Nucleus accumbens (tissue), 56 donors: ENCODE results near the gene RPL22L1.
"Not testable (repeated sequence)": the region's sequence is repeated elsewhere in the genome, so short reads cannot be mapped to it uniquely, and the experiment has no call there.

Source experiments
- DNase-seq, 56 donors: peaks; one replicate each; lab custom pipeline; 2025; lab: John Stamatoyannopoulos, UW

The RPL22L1 gene

DNA sequence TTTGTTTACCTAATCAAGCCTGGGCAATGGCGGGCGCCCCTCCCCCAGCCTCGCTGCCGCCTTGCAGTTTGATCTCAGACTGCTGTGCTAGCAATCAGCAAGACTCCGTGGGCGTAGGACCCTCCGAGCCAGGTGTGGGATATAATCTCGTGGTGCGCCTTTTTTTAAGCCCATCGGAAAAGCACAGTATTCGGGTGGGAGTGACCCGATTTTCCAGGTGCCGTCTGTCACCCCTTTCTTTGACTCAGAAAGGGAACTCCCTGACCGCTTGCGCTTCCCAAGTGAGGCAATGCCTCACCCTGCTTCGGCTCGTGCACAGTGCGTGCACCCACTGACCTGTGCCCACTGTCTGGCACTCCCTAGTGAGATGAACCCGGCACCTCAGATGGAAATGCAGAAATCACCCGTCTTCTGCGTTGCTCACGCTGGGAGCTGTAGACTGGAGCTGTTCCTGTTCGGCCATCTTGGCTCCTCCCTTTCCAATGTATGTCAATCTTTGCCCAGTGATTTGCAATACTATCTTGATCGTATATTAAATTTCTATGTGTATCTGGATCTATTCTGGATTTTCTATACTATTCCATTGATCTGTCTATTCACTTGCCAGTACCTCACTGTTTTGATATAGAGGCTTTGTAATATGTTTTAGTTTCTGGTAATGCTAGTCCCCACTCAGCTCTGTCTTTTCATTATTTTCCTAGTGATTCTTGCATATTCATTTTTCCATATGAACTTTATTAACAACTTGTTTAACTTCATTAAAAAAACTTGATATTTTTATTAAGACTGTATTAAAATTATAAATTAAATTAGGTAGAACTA lies 14.3 kb upstream of the RPL22L1 start:
- DNase-seq: not testable (repeated sequence)

GRCh38 chr3:170878688-170879087 lies 8.7 kb upstream of the RPL22L1 start:
- DNase-seq: not testable (repeated sequence)

DNA sequence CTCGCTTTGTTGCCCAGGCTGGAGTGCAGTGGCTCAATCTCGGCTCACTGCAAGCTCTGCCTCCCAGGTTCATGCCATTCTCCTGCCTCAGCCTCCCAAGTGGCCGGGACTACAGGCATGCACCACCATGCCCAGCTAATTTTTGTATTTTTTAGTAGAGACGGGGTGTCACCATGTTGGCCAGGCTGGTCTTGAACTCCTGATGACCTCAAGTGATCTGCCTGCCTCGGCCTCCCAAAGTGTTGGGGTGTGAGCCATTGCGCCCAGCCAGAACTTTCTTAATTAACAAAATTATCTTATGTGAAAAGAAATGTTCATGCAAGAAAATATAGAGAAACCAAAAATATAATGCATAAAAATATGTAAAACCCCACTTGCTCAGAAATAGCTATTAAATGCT lies 7.3 kb upstream of the RPL22L1 start:
- DNase-seq: not testable (repeated sequence)

- DNase-seq: no peak
Measured at GRCh38 chr3:170876537-170876936, 6.5 kb upstream of the RPL22L1 start.

GRCh38 chr3:170869239-170869590 lies 780 bp downstream of the RPL22L1 start:
- DNase-seq: no peak

DNA sequence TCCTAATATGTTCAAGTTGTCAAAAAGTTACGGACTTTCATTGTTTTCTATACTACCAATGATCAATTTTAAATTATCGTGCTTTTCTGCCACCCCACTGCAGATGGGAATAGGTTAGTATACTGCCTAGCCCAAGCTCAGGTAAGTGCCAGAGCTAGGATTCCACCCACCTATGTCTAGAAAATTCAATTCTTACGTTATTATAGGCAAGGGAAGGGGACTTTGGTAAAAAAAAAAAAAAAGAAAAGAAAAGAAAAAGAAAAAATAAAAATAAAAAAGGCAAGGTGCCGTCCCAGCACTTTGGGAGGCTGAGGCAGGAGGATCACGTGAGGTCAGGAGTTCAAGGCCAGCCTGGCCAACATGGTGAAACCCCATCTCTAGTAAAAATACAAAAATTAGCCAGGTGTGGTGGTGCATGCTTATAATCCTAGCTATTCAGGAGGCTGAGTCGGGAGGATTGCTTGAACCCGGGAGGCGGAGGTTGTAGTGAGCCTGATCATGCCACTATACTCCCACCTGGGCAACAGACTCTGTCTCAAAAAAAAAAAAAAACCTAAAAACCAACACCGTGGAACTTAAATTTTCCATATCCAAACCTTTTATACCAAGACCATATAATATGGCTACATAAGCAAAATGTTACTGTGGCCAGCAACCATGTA lies 1.3 kb downstream of the RPL22L1 start:
- DNase-seq: no peak

DNA sequence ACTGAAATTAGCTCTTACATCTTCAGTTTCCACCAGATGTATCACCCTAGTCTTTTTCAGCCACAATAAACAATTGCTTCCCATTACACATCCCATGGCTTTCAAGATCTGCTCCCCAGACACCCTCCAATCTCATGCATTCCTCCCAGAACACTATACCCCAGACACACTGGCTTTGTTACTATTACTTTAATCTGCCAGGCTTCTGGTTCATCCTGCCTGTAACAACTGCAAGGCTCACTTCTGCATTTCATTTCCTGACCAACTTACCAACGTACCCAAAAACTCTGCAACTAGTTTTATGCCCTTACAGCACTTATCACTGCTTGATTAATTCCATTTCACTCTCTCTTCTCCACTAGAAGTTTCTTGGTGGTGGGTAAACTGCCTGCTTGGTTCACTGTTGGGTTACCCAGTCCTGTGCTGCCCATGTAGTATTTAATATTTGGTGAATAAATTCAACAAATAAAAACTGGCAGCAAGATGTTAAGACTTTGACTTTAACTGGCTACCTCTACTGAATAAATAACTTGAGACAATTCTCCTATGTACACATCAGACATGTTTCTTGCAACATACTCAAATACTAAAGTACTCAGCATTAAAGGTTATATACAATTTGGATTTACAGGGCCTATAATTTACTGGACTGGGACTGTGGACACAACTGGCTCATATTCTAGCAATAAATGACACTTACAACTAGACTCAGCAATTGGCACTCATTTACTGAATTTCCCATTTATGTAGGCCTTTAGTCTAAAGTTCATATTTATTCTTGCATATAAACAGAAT lies 2.7 kb downstream of the RPL22L1 start:
- DNase-seq: no peak

GRCh38 chr3:170866499-170866898 lies 3.5 kb downstream of the RPL22L1 start:
- DNase-seq: no peak

DNA sequence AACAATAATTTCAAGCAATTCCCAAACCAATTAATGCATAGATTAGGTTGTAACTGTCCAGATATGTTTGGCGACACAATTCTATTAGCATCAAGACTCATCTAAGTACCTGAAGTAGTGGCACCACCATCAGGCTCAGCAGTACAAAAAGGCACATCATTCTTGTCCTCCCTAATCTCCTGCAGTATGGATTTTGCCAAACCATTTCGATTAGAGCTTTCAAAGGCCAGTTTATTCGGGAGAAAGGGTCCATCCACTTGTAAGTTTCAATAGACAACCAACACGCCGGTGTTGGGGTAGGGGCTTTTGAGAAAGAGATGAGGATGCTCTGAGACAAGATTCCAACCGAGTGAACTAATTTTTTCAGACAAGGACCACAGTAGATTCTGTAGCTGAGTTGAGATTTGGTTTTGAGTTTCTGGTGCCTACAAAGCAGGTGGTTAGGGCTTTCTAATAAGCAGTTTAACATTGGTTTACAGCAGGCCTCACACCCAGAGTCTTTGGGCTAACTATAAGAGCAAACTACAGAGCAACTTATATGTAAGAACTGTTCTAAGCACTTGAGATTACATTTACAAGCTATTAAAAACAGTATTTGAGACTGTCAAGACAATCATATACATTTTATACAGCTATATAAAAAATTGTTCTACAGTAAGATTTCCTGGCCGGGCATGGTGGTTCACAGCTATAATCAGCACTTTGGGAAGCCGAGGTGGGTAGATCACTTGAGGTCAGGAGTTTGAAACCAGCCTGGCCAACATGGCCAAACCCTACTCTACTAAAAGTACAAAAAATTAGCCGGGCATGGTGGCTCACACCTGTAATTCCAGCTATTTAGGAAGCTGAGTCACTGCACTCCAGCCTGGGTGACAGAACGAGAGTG lies 4.5 kb downstream of the RPL22L1 start:
- no peak for DNase-seq

DNA sequence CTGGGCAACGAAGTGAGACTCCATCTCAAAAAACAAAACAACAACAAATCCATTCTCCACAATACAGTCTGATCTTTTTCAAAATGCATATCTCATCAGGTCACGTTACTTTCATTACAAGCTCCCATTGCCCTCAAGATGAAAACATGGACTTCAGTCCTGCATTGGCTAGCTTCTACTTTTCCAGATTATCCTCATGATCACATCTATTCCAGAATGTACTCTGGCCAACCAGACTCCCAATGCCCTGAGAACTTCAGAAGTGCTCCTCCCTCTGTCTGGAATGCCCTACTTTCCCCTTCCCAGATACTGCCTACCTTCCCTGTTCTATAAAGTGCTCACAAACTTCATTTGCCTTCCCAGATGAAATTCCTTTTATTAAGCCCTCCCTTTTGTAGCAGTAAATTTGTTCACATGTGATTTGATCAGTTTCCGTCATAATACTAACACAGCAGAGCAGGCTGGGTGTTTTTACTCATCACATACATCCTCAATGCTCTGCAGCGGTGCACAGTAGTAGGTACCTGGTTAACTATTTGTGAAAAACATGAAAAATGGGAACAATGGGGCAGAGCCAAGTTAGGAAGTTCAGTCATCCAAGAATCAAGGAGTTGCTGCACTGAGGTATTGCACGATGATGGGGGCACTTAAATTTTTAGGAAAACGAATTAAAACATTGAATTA lies 5.3 kb downstream of the RPL22L1 start:
- DNase-seq: no peak

DNA sequence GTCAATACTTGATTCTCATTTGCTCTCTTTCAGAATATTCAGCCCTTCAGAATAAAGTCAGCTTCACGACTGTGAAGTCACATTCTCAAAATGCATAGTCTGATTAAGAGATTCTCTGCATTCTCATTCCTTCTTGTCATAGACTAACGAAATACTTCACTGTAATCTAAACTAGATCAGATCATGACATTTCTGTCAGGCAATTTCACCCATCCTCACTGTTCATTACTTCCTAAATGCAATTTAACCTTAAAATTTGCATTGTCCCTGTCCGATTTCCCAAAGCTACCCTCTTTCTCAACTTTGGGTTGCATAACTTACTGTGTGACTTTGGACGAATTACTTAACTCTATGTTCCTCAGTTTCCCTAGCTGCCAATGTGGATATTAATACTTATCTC lies 6.2 kb downstream of the RPL22L1 start:
- DNase-seq: no peak

DNA sequence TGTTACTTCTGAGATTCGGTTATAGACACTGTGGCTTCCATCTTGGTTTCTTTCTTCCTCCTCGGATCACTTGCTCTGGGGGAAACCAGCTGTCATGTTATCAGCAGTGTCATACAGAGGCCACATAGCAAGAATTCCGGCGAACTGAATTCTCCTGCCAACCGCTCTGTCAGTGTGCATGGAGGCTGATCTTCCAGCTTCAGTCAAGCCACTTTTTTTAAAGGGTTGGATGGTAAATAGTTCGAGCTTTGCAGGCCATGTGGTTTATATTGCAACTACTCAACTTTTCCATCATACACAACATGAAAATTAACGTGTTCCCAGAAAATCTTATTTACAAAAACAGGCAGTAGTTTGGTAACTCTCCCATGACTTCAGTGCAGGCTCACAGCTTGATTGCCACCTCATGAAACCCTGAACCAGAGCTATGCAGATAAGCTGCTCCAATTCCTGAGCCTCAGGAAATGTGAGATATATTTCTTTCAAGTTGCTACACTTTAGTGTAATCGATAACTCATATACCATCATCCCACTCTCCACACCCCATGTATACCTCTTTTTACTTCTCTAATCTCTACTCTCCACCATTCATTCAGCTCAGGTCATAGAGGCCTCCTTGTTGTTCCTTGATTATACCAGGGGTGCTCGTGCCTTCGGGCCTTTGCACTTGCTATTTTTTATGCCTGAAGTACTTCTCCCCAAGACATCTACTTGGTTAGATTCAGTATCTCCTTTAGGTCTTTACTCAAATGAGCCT lies 7.2 kb downstream of the RPL22L1 start:
- DNase-seq: no peak

DNA sequence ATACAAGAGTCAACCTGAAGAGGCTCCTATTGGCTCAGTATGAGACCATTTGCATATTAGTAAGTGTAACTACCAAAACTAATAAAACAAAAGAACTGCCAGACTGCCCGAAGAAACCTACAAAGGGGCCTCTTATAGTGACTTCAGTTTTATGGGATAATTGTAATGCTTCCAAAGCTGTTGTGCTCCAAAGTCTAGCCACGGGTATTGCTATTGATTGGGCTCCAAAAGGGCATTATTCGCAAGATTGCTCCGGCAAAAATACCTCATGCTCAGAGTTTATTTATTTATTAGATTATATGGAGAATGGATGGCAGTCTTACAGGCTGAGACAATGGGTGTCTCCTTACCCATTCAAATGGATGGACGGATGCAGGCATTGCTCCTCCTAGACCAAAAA lies 11.4 kb downstream of the RPL22L1 start:
- no peak for DNase-seq

DNA sequence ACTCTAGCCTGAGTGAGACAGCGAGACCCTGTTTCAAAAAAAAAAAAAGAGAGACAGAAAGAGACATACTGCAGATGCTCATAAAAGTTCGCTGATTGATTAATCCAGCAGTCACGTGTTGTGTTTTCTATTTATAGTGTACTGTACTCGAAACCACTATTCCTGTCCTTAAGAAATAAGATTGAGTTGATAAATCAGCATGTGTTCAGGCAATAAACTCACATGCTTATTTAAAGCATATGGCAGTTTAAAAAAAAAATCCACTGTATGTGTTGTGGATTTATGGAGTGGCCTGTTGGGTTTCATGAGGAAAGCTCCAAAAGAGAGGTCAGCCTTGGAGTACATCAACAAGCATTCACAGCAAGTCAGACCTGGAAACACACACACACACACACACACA lies 17.7 kb downstream of the RPL22L1 start:
- no peak for DNase-seq

- no peak for DNase-seq
Measured at GRCh38 chr3:170848292-170848917, 21.6 kb downstream of the RPL22L1 start.

DNA sequence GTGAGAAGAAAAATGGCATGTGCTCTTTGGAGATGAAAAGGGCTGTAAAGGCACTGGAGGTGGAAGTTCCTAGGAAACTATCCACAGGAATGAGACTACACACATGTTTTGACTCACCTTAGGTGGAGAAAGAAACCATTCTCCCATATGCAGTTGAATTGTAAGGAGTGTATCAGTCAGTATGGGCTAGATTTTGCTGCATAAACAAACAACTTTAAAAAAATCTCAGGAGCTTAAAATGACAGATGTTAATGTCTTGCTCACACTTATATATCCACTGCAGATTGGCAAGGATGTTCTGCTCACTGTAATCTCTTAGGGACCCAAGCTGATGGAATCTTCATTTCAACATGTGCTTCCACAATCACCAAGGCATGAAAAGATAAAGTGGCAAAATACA lies 25.6 kb downstream of the RPL22L1 start:
- no peak for DNase-seq

DNA sequence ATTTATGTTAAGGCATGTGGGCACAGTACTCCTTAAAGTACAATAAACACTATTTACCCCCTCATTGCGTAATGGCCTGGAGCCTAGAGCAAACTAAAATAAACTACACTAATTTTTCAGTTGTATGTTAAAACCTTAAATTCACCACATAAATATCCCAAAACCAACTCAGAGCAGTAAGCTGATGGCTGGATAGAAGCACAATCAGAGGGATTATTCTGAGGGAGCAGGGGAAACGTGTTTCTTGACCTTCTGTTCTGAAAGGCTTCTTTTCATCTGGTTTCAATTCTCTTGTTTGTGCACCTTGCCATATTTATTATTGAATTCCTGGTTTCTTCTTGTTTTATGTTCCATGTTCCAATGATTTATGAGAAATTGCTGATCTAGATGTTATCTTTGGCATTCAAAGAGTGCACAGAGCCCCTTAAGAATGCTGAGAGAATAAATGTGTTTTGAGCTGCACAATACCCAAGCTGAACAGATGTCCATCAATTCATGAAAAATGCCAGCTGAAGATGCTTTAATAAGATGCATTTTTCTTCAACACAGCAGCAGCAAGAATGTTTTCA lies 29.6 kb downstream of the RPL22L1 start:
- DNase-seq: no peak

DNA sequence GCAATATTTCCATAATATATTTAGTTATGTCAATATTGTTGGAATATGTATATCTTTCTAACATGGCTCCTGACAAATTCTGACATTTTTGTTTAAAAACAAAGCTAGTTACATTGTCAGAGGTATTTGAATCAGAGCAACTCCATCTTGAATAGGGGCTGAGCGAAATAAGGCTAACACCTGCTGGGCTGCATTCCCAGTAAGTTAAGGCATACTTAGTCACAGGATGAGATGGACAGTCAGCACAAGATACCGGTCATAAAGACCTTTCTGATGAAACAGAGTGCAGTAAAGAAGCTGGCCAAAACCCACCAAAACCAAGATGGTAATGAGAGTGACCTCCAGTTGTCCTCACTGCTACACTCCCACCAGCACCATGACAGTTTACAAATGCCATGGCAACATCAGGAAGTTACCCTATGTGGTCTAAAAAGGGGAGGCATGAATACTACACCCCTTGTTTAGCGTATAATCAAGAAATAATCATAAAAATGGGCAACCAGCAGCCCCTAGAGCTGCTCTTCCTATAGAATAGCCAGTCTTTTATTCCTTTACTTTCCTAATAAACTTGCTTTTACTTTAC lies 30.4 kb downstream of the RPL22L1 start:
- DNase-seq: no peak
